WI38 (cell line): ENCODE data around the gene GGNBP2.
"Not testable (repeated sequence)": the region's sequence is repeated elsewhere in the genome, so short reads cannot be mapped to it uniquely, and the experiment has no call there.

Experiments used
- H3K4me3 ChIP-seq: 2 replicates; pipeline ENCODE4 v1.5.1; 2011; ENCODE audit warnings: low read depth, mild to moderate bottlenecking, control low read depth, low read length
- TF ChIP-seq, protein P1 (sequence below): IDR thresholded peaks from 2 replicates; pipeline ENCODE4 v1.5.1; 2012; ENCODE audit warnings: low read depth, mild to moderate bottlenecking, control low read depth, low read length

The GGNBP2 gene

GRCh38 chr17:36507266-36507665 is 37.5 kb upstream of the GGNBP2 start:
- H3K4me3 ChIP-seq, result no peak overlapping the region
- TF ChIP-seq, protein P1, sequence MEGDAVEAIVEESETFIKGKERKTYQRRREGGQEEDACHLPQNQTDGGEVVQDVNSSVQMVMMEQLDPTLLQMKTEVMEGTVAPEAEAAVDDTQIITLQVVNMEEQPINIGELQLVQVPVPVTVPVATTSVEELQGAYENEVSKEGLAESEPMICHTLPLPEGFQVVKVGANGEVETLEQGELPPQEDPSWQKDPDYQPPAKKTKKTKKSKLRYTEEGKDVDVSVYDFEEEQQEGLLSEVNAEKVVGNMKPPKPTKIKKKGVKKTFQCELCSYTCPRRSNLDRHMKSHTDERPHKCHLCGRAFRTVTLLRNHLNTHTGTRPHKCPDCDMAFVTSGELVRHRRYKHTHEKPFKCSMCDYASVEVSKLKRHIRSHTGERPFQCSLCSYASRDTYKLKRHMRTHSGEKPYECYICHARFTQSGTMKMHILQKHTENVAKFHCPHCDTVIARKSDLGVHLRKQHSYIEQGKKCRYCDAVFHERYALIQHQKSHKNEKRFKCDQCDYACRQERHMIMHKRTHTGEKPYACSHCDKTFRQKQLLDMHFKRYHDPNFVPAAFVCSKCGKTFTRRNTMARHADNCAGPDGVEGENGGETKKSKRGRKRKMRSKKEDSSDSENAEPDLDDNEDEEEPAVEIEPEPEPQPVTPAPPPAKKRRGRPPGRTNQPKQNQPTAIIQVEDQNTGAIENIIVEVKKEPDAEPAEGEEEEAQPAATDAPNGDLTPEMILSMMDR, result no peak

DNA sequence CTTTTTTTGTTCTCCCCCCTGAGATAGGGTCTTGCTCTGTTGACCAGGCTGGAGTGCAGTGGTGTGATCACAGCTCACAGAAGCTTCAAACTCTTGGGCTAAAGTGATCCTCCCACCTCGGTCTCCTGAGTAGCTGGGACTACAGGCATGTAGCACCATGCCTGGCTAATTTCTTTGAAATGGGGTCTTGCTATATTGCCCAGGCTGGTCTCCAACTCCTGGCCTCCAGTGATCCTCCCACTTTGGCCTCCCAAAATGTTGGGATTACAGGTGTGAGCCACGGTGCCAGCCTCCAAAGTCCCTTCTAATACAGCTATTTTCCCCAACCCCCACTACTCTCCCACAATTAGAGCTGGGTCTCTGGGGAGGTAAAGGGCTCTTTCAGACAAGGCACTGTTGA is 36.3 kb upstream of the GGNBP2 start:
- not testable (repeated sequence) for H3K4me3 ChIP-seq

DNA sequence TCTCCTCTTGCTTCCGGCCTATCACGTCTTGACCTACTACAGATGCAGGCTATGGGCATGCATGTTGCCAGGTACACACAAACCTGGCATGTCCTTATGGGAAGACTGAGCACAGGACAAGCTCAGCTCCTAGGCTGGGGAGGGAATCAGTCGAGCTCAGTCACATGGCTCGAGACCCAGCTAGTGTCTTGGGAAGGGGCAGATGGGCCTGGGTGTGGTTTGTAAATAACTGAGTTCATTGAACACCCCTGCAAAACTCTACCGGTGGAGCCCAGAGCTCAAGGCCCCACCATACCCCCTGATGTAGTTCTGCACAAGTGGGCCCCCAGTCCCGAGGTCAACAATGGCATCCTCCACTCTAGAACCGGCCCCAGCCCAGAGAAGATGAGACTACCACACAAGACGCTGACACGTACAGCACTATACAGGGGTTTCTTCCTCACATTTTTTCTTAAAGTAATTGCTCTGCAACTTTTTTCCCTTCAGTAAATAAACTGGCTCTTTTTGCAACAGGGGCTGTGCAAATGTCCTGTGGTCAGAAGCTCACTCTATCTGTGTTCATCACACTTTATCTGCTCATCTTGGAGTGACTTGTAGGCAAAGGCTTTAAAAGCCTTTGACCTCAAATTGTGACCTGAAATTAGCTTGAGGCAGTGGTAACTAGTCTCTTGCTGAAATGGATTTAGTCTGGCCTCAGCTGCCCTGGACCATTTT is 35.3 kb upstream of the GGNBP2 start:
- no peak overlapping the region for H3K4me3 ChIP-seq
- TF ChIP-seq, protein P1, result no peak

- no peak overlapping the region for H3K4me3 ChIP-seq
- TF ChIP-seq, protein P1, result no peak
Observed at GRCh38 chr17:36510636-36511035, 34.1 kb upstream of the GGNBP2 start.

DNA sequence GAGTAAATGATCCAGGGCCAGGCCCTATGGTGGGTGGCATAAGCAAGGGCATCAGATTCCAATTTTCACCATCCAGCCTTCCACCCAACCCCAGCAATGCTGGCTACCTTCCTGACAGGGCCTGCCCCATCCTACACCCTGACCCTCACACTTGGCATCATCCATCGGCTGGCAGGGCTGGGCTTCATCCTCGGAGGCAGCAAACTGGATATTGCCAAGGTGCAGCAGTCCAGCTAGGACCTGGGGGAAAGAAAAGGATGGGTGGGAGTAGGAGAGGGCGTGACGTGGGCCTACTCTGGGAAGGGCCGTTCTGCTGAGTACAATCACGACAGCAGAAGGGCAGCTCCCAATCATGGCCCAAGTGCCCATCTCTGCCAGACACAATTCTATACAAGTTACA is 33.5 kb upstream of the GGNBP2 start:
- H3K4me3 ChIP-seq, result no peak overlapping the region
- TF ChIP-seq, protein P1, result no peak

DNA sequence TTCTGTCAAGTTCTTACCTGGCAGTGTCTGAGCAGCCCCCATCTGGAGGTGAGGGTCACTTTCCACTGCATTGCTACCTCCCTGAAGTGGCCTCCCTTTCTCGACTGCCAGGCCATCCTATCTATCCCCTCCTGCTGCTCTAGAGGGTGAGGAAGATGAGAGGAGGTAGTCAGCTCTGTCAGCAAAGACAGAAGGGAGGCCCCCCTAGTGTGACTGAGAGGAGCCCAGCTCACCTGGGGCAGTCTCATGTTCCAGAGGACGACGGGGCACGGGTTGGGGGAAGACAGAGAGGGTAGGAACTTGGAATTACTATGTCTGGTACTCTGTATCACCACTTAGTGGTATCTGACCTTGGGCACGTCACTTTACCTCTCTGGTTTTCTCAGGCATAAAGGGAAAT is 32.1 kb upstream of the GGNBP2 start:
- TF ChIP-seq, protein P1, result no peak
- H3K4me3 ChIP-seq, result no peak overlapping the region

- TF ChIP-seq, protein P1, result no peak
- H3K4me3 ChIP-seq, result no peak overlapping the region
Observed at GRCh38 chr17:36514856-36515255, 29.9 kb upstream of the GGNBP2 start.

DNA sequence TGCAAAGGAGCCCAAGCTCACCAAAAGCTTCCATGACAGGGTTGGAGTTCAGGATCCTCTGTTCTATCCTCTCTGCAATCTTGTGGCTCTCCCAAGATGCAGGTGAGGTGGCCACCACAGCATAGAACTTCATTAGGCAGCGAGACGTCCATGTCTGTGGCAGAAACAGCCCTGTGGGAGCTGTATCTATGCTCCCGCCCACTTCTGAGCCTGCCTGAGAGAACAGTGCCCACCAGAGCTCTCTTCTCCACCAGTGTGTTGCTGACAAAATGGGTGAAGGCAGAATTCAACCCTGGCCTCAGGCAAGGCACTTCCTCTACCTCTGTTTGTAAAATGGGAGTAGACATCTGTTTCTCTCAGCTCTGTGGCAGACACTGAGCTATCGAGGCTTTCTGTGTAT is 28.9 kb upstream of the GGNBP2 start:
- TF ChIP-seq, protein P1, result no peak
- H3K4me3 ChIP-seq, result no peak overlapping the region
